SIG-M5 treated with dmso at 0.1 percent for 504 hours (cell line): Measurements from ENCODE around the gene TIMP2.

Experiments
- DNase-seq: peaks from one replicate; lab custom pipeline; 2025; ENCODE audit not compliant: unreplicated experiment; lab: John Stamatoyannopoulos, UW

TIMP2 gene

DNA sequence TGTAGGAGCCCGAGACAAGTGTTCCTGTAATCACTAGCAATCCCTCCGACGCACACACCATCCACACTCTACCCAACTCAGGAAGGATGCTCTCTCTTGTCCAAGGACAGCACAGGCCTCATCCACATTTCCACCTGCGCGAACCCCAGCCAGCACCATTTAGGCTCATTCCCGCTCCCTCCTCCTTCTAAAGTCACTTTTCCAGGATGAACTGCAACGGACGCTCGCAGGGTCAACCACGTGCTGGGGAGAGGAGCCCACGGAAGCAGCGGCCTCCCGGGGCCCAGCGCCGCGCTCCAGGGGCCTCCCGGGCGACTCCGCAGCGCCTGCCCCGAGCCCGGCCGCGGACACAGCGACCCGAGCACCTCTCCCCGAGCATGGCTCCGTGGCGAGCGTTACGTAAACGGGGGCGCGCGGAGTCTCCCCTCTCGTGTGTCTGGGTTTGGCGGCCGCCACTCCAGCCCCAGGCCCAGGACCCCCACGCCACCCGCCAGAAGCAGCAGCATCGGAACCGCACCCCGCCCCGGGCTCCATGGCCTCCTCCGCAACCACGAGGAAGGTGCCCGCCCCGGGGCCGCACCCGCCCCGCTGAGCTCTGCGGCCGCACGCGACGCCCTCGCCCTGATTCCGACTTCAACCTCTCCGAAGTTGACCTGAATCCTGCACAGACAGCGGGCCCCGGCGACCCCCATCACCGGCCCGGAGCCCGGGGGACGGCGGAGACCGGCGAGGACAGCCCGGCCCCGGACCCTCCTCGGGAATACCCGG lies 85.2 kb downstream of the TIMP2 start:
- peak; percentile 41 for DNase-seq

DNA sequence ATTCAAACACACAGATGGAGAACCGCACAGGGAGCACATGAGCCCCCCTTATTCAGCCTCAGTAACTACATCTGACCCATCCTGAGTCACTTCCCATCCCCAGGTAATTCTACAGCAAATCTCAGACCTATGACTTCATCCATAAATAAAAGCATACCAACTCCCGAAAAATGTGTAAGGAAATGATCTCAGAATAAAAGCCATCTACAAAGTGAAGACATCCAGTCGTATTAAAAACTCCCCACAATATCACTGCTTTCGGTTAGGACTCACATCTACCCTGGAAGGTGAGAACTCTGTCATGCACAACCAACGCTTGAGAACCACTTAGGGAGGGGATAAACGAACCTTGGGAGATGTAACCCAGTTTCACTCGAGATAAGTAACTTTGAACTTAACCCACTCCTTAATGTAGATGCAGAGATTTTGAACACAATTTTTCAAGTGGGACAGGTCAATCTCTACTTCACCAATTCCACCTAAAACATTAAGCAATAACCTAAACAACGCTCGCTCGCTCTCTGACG lies 85.9 kb downstream of the TIMP2 start:
- DNase-seq, result no peak

DNA sequence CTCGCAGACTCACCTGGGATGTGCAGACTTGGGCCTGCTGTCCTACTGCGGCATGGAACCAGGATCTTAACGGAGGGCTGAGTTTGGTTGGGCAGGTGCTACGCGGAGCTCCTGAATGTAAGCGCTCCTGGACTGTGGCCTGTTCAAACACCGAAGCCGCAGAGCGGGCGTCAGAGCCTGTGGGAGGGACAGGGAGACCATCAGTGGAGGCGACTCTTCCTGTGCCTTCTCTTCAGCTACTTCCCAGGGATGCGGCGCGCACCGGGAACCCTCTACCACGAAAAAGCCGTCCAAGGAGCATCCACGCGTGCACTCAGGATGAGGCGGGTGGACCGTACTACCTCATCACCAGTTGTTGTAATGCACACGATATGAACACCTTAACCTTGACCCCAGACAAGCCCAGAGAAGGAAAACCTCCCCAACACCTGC lies 86.6 kb downstream of the TIMP2 start:
- no peak for DNase-seq

DNA sequence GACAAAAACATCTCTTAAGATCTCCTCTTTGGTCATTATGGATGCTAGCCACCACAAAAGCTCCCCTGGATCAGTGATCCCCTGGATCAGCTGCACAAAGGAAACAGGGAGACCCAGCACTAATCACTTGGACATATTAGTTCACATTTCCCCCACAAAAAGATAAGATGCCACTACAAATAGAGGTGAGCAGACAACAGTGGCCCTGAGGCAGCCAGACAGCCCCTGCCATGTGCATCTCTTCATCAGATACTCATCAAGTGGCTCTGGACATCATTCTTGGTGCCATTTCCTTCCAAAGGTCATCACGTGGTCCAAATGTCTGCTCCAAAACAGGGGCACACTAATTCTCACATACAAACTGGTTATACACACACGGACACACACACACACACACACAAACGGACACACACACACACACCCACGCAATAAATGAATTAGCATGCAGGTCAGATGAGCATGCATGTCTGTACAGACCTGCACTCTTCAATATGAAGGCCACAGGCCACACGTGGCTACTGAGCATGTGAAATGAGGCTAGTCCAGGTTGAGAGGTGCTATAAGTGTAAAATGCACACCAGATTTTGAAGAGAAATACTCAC lies 88.7 kb downstream of the TIMP2 start:
- no peak for DNase-seq

DNA sequence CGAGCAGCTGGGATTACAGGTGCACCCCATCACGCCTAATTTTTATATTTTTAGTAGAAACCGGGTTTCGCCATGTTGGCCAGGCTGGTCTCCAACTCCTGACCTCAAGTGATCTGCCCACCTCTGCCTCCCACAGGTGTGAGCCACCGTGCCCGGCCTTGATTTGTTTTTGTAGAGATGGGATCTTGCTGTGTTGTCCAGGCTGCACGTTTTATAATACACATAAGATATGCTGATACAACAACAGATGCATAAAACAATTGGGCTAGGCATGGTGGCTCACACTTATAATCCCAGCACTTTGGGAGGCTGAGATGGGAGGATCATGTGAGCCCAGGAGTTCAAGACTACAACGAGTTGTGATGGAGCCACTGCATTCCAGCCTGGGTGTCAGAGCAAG lies 90.6 kb downstream of the TIMP2 start:
- DNase-seq, result no peak

DNA sequence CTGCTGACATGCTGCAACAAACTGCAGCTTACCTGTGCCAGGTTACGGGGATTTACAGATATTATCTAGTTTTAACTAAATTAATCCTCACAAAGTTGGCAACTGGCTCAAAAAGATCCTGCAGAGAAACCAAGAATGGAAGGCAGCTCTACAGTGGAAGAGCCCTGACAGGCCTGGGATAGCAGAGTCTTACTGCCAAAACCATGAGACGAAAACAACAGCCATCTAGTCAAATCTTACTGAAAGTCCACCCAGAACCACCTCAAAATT lies 92.7 kb downstream of the TIMP2 start:
- DNase-seq, result no peak

DNA sequence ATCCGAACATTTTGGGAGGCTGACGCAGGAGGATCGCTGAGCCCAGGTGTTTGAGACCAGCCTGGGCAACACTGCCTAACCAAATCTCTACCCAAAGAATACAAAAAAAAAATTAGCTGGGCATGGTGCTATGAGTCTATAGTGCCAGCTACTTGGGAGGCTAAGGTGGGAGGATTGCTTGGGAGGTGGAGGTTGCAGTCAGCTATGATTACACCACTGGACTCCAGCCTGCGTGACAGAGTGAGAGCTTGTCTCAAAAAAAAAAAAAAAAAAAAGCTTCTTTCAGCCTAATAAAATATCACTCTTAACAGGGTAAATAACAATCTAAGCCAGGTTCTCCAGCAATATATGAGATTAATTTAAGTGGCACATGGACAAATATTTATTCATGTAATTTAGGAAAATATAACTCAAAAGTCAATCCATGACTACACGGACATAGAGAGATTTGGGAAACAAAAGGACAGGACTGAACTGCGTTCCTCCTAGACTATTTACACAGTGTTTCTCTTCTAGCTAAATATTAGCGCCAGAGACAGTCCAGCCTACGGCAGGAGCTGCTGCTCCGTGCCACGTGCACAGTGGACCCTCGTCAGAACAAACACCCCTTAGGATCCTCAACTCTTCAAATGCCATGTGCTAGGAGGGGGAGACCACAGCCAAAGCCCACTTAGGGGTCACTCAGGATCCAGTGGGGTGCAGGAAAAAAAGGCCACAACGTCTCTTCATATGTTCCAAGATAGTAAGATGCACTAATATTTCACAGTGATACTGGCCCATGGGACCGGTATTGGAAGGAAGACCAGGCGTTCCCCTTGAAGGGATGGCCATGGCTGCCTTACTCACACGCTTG lies 93.3 kb downstream of the TIMP2 start:
- no peak for DNase-seq

DNA sequence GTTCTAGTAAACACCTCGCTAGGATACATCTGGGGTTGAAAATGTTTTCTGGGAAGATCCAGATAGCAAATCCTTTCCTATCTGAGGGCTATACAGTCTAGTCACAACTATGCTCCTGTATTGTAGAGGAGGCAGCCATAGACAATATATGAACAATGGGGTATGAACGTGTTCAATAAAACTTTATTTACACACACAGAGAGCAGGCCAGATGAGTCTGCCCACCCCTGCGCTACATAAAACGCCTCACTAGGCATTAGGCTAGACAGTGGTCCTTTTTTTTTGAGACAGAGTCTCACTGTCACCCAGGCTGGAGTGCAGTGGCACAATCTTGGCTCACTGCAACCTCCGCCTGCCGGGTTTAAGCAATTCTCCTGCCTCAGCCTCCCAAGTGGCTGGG lies 95.7 kb downstream of the TIMP2 start:
- no peak for DNase-seq

DNA sequence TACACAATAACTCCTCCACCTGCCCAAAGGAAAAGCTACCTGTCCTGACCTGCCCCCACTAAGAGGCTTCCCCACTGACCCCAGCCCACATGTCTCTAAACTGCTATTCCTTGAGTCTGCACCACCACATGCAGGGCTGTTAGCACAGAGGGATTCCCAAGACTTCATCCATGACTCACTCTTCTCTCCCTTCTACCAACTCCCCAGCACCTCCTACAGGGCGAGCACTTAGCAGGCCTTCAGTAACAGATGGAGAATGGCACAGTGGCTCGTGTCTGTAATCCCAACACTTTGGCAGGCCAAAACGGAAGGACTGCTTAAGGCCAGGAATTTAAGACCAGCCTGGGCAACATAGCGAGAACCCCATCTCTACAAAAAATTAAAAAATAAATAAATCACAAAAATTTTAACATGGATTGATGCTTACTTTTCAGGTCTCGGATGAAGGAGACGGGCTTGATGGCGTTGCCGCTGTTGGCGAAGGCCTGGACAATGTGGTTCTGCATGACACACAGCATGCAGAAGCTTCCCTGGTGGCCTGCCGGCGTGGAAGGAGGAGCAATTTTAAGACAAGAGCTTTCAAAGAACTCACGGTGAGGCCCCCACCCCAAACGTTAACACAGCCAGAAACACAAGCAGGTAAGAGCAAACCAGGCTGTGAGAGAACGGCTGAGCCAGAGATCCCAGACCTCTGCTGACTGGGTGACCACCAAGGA lies 96.6 kb downstream of the TIMP2 start:
- DNase-seq, result peak; percentile 23

DNA sequence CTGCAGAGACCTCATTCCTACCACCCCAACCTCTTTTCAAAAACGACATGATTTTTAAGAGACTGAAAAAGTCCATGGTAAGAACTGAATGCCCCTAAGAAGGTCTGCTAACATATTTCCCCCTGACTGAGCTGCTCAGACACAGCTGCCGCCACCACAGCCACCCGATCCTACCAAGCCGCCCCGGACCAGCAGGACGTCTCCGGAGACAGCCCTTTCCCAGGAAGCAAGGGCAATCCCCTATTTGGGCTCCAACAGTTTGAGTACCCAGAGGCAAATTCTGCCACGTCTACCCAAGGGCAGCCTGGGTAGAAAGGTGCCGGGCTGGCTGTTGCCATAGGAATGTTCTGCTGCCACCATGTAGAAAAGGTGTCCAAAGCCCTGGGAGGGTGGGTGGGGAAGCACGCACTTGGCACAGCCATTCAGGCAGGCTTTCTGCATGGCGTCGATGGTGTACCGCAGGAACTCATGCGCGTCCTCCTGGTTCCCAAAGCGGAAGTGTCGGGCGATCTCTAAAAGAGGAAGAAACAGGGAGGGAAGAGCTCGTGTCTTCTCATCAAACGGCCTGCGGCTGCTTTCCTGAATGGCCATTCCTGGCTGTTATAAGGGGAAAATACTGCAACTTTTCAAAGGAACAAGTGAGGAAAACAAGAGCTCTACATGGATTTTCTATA lies 98.2 kb downstream of the TIMP2 start:
- no peak for DNase-seq

DNA sequence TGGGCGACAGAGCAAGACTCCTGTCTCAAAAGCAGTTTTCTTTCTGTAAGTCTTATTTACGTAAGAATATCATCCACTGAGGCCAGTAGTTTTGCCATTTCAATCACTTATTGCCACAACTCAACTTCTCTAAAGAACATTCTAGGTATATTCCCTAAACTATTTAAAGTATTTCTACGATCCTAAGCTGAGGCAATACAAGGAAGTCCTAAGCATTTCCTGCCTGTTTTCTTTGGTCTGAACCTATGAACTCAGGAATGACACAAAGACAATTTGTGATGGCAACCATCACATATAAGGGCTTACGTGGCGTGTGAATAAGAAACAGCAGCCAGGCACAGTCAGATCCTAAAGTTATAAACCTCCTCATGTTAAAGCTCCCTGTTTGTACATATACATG lies 98.8 kb downstream of the TIMP2 start:
- DNase-seq, result no peak

DNA sequence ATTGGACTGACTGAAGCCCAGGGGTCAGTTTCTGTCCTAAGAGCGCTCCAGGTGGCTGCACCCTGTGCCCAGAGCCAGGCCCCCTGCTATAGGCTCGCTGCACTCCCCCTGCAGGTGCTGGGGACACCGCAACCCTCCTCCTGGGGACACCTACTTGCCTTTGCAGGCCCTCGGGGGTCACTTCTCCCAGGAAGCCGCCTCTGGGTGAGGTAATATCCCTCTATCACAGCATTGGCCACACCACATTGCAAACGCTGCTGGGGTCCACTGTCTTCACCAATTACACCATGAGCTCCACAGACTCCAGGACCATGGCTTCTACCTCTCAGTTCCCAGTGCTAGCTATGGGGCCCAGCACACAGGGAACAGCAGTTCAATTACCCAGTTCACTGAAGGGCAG lies 99.5 kb downstream of the TIMP2 start:
- no peak for DNase-seq

DNA sequence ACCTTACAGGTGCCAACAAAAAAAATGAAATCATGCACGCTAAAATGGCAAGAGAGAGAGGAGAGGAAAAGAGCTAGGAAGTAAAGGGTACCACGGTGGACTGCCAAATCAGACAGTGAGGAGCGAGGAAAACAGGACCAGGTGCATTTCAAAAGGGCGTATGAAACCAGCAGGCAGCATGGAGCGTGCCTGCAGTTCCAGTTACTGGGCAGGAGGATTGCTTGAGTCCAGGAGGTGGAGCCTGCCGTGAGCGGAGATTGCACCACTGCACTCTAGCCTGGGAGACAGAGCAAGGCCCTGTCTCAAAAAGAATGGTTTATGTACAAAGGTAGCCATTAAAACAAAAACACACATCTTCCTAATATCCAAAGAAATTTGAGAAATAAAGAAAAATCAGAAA lies 100.9 kb downstream of the TIMP2 start:
- no peak for DNase-seq

DNA sequence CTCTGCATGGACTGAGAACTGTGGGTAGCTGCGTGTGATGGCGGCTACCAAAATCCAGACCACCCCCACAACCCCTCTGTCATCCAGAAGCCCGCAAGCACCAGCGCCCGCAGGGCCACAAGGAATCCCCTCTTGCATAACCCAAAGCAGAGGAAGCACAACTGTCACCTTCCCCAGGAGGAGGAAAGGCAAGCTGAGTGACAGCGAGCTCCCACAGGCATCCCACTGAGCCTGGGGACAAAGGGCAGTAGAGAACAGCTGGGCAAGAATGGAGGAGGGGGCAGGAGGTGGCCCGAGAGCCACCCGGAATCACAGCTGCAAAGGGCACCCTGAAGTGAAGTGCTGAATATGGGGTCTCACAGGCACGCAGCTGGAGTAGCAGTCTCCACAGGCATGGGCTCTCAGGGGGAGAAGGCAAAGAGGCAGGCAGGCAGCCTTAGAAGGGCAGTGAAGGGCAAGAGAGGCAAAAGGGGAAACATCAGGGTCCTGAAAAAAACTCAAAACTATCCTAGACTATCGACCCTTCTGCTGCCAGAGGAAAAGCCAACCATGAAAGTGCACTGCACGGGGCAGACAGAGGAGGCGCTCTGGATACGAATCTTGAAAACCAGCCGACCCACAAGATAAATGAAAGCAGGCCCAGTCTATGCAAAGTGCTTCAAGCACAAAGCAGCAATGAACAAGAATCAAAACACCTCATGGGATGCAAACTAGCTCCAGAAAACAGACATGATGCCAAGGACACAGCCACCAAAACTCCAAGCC lies 101.7 kb downstream of the TIMP2 start:
- no peak for DNase-seq

DNA sequence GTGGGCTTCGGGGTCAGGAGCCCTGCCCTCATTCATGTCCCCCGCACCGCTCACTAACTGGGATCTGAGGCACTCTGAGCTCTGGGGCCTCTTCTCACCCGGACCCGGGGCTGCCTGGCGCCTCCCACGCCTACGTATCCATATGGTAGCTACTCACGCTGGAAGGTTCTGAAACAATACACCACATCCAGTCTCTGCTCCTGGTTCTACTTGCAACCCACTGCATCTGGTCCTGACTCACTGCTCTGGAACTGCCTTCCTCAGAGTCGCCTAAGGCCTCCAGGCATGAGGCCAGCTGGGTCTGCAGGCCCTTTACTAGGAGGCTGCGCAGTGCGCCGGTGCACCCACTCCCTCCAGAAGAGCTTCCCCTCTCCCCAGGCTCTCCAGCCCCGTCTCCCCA lies 102.6 kb downstream of the TIMP2 start:
- no peak for DNase-seq

DNA sequence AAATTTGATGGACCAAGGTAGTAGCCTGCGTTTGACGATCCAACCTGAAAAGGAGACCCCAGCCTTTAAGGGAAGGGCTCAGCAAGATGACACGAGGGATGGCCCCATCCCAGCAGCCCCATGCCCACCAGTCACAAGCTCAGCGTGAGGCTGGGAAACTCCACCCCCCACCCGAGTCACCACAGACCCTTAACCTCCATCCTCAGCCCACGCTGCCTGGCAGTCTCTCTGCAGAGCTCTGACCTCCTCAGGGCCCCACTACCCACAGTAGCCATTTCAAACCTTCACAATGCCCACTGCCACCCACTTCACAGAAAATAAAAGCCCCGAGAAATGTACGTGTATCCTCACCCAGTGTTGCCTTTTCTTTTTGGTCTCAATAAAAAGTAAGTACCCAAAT lies 103.2 kb downstream of the TIMP2 start:
- DNase-seq, result no peak

DNA sequence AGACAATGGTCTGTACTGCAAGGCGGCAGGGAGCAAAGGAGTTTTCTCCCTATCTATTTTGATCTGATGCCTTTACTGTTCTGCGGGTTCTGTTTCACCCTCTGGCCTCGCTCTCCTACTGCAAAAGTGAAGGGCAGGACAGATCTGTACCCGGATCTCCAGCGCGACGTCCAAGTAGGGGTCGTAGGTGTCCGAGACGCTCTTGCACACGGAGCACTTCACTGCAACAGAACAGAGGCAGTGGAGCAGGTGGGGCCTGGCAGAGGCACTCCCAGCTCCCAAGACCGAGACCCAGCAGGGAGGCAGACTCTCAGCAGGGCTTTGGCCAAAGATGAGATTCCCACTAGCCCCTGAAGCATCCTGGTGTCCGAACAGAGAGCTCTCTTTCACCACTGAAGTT lies 104.3 kb downstream of the TIMP2 start:
- DNase-seq, result no peak

DNA sequence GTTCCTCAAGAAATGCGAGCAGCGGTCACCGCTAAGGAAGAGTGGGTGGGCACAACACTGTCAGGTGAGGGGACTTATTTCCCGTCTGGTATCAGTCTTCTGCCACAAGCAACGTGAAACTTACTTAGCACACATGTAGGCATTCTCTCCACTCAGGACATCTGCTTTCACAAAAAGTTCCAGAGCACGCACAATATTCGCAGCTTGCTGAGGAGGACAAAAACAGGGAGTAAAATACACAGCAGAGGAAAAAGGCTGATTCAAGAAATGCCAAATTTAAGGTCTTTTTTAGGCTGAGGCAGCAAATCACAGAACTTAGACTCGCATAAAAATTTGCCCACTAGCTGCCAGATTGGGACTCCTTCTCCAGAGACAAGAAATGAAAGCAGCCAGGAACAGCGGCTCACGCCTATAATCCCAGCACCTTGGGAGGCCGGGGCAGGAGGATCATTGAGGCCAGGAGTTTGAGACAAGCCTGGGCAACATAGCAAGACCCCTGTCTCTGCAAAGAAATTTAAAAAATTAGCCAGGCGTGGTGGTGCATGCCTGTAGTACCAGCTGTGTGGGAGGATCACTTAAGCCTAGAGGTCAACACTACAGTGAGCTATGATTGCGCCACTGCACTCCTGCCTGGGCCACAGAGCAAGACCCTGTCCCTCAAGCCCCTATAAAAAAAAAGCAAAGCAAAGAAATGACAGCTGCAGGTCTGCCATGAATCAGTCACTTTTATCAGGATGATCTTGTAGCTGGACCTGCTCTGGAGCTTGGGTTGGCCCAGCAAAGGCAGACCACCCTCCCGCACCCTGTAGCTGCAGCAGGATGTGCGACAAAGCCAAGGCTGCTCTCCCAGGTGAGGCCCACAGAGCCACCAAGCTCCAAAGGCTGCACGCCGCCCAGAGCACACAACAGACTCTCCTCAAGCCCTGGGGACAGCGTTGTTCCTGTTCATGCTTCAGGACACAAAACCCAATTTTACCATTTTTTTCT lies 105.1 kb downstream of the TIMP2 start:
- no peak for DNase-seq

DNA sequence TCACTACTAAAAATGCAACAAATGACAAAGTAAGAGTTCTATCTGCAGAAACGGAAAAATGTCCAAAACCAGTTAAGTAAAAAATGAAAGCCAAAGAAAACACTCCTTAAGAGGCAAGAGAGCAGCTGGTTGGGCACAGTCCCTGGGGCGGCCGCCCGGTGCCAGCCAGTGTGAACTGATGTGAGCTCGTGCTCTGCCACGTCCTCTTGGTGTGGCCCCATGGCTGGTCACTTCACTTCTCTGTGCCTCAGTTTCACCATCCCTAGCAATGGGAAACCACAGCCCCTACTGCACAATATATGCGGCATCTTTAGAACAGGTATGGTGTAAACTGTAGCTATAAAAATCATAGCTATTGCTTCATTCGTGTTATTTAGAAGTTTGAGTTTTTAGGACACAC lies 105.8 kb downstream of the TIMP2 start:
- no peak for DNase-seq
